ENCODE measurements around the gene MID1.

MID1 gene

GRCh38 chrX:10518073-10518472 lies 102.3 kb downstream of the MID1 start:
- Histone ChIP-seq H2BK12ac (ENCODE audit: low read length in 2 of 2) (no peak overlapping the region), H3K27me3 (ENCODE audit: control insufficient read depth in 1 of 2, insufficient read depth in 1 of 2, low read length in 2 of 2) (no peaks in the 10 kb centered on the region), H3K27ac (ENCODE audit: low read length, poor library complexity, severe bottlenecking) (peak overlapping the region; percentile 59), H3K9ac (ENCODE audit: low read length) (no peak overlapping the region), H3K4me3 (ENCODE audit: insufficient read depth in 1 of 2, low read depth in 1 of 2, low read length in 2 of 2) (no peak overlapping the region), H3K23ac (ENCODE audit: low read length in 2 of 2) (no peak overlapping the region), H3K9me3 (ENCODE audit: control insufficient read depth, low read length) (no peaks in the 10 kb centered on the region), H2AK5ac (ENCODE audit: low read length, severe bottlenecking) (no peak overlapping the region), H3K4me2 (ENCODE audit: low read length, poor library complexity, severe bottlenecking) (no peak overlapping the region), H3K18ac (ENCODE audit: low read depth in 1 of 2, low read length in 2 of 2) (no peak overlapping the region), H3K4ac (ENCODE audit: low read depth in 1 of 2, low read length in 2 of 2) (no peak overlapping the region), H2BK120ac (ENCODE audit: low read depth, low read length) (no peak overlapping the region), H3K4me1 (ENCODE audit: control insufficient read depth, insufficient read depth, low read depth, low read length) (no peaks in the 10 kb centered on the region), H2AFZ (ENCODE audit: low read depth, low read length) (no peak overlapping the region), H2BK15ac (ENCODE audit: low read depth, poor library complexity, severe bottlenecking) (no peak overlapping the region), H3K14ac (ENCODE audit: low read length in 2 of 2) (no peak overlapping the region), H2BK5ac (ENCODE audit: low read depth, low read length, poor library complexity, severe bottlenecking) (no peak overlapping the region), H4K8ac (ENCODE audit: low read length) (no peak overlapping the region), H3K36me3 (ENCODE audit: control insufficient read depth in 1 of 2, insufficient read depth in 2 of 2, low read depth in 1 of 2, low read length in 2 of 2) (no peaks in the 10 kb centered on the region), H4K91ac (ENCODE audit: low read length) (no peak overlapping the region), H3K79me1 (replicated peaks; ENCODE audit: low read length, poor library complexity, severe bottlenecking) (no peaks in the 10 kb centered on the region)
- no peak for DNase-seq
- 89% methylated on average over 1 of the region's 2 CpGs for WGBS

- no peak overlapping the region for H3K4me3 ChIP-seq (ENCODE audit: insufficient read depth in 1 of 2, low read depth in 1 of 2, low read length in 2 of 2)
- no peaks in the 10 kb centered on the region for H3K36me3 ChIP-seq (ENCODE audit: control insufficient read depth in 1 of 2, insufficient read depth in 2 of 2, low read depth in 1 of 2, low read length in 2 of 2)
- H2BK15ac ChIP-seq (ENCODE audit: low read depth, poor library complexity, severe bottlenecking): no peak overlapping the region
- no peaks in the 10 kb centered on the region for H3K9me3 ChIP-seq (ENCODE audit: control insufficient read depth, low read length)
- H3K4me2 ChIP-seq (ENCODE audit: low read length, poor library complexity, severe bottlenecking): no peak overlapping the region
- 92% methylated on average over 3 of the region's 5 CpGs for WGBS
- H2AK5ac ChIP-seq (ENCODE audit: low read length, severe bottlenecking): no peak overlapping the region
- H2BK120ac ChIP-seq (ENCODE audit: low read depth, low read length): no peak overlapping the region
- no peak overlapping the region for H3K14ac ChIP-seq (ENCODE audit: low read length in 2 of 2)
- H4K91ac ChIP-seq (ENCODE audit: low read length): no peak overlapping the region
- no peak overlapping the region for H3K23ac ChIP-seq (ENCODE audit: low read length in 2 of 2)
- no peak overlapping the region for H2BK12ac ChIP-seq (ENCODE audit: low read length in 2 of 2)
- no peak overlapping the region for H4K8ac ChIP-seq (ENCODE audit: low read length)
- H3K27ac ChIP-seq (ENCODE audit: low read length, poor library complexity, severe bottlenecking): no peak overlapping the region
- no peak overlapping the region for H3K18ac ChIP-seq (ENCODE audit: low read depth in 1 of 2, low read length in 2 of 2)
- H3K4ac ChIP-seq (ENCODE audit: low read depth in 1 of 2, low read length in 2 of 2): no peak overlapping the region
- H3K9ac ChIP-seq (ENCODE audit: low read length): no peak overlapping the region
- DNase-seq: no peak
- no peaks in the 10 kb centered on the region for H3K4me1 ChIP-seq (ENCODE audit: control insufficient read depth, insufficient read depth, low read depth, low read length)
- H3K27me3 ChIP-seq (ENCODE audit: control insufficient read depth in 1 of 2, insufficient read depth in 1 of 2, low read length in 2 of 2): no peaks in the 10 kb centered on the region
- no peaks in the 10 kb centered on the region for H3K79me1 ChIP-seq (replicated peaks; ENCODE audit: low read length, poor library complexity, severe bottlenecking)
- H2AFZ ChIP-seq (ENCODE audit: low read depth, low read length): no peak overlapping the region
- H2BK5ac ChIP-seq (ENCODE audit: low read depth, low read length, poor library complexity, severe bottlenecking): no peak overlapping the region
Measured at GRCh38 chrX:10516781-10517322, 103.5 kb downstream of the MID1 start.

- Histone ChIP-seq H2BK12ac (ENCODE audit: low read length in 2 of 2) (no peak overlapping the region), H3K4me3 (ENCODE audit: insufficient read depth in 1 of 2, low read depth in 1 of 2, low read length in 2 of 2) (no peak overlapping the region), H3K27me3 (ENCODE audit: control insufficient read depth in 1 of 2, insufficient read depth in 1 of 2, low read length in 2 of 2) (no peaks in the 10 kb centered on the region), H2AFZ (ENCODE audit: low read depth, low read length) (no peak overlapping the region), H3K9me3 (ENCODE audit: control insufficient read depth, low read length) (no peaks in the 10 kb centered on the region), H3K9ac (ENCODE audit: low read length) (no peak overlapping the region), H3K4me1 (ENCODE audit: control insufficient read depth, insufficient read depth, low read depth, low read length) (no peaks in the 10 kb centered on the region), H3K4me2 (ENCODE audit: low read length, poor library complexity, severe bottlenecking) (no peak overlapping the region), H4K91ac (ENCODE audit: low read length) (no peak overlapping the region), H2BK15ac (ENCODE audit: low read depth, poor library complexity, severe bottlenecking) (no peak overlapping the region), H3K4ac (ENCODE audit: low read depth in 1 of 2, low read length in 2 of 2) (no peak overlapping the region), H3K27ac (ENCODE audit: low read length, poor library complexity, severe bottlenecking) (no peak overlapping the region), H3K36me3 (ENCODE audit: control insufficient read depth in 1 of 2, insufficient read depth in 2 of 2, low read depth in 1 of 2, low read length in 2 of 2) (no peaks in the 10 kb centered on the region), H2BK120ac (ENCODE audit: low read depth, low read length) (no peak overlapping the region), H3K23ac (ENCODE audit: low read length in 2 of 2) (no peak overlapping the region), H3K79me1 (replicated peaks; ENCODE audit: low read length, poor library complexity, severe bottlenecking) (no peaks in the 10 kb centered on the region), H2BK5ac (ENCODE audit: low read depth, low read length, poor library complexity, severe bottlenecking) (no peak overlapping the region), H3K14ac (ENCODE audit: low read length in 2 of 2) (no peak overlapping the region), H3K18ac (ENCODE audit: low read depth in 1 of 2, low read length in 2 of 2) (no peak overlapping the region), H4K8ac (ENCODE audit: low read length) (no peak overlapping the region), H2AK5ac (ENCODE audit: low read length, severe bottlenecking) (no peak overlapping the region)
- WGBS: 93% methylated on average over 5 of the region's 6 CpGs
- no peak for DNase-seq
Measured at GRCh38 chrX:10514891-10515290, 105.5 kb downstream of the MID1 start.

GRCh38 chrX:10513974-10514373 lies 106.4 kb downstream of the MID1 start:
- Histone ChIP-seq H3K4me3 (ENCODE audit: insufficient read depth in 1 of 2, low read depth in 1 of 2, low read length in 2 of 2) (no peak overlapping the region), H2BK120ac (ENCODE audit: low read depth, low read length) (no peak overlapping the region), H3K4me1 (ENCODE audit: control insufficient read depth, insufficient read depth, low read depth, low read length) (no peaks in the 10 kb centered on the region), H3K9ac (ENCODE audit: low read length) (no peak overlapping the region), H3K14ac (ENCODE audit: low read length in 2 of 2) (no peak overlapping the region), H3K18ac (ENCODE audit: low read depth in 1 of 2, low read length in 2 of 2) (no peak overlapping the region), H2BK15ac (ENCODE audit: low read depth, poor library complexity, severe bottlenecking) (no peak overlapping the region), H2BK12ac (ENCODE audit: low read length in 2 of 2) (no peak overlapping the region), H3K4me2 (ENCODE audit: low read length, poor library complexity, severe bottlenecking) (no peak overlapping the region), H3K4ac (ENCODE audit: low read depth in 1 of 2, low read length in 2 of 2) (no peak overlapping the region), H3K27ac (ENCODE audit: low read length, poor library complexity, severe bottlenecking) (no peak overlapping the region), H2BK5ac (ENCODE audit: low read depth, low read length, poor library complexity, severe bottlenecking) (no peak overlapping the region), H2AK5ac (ENCODE audit: low read length, severe bottlenecking) (no peak overlapping the region), H3K36me3 (ENCODE audit: control insufficient read depth in 1 of 2, insufficient read depth in 2 of 2, low read depth in 1 of 2, low read length in 2 of 2) (no peaks in the 10 kb centered on the region), H4K8ac (ENCODE audit: low read length) (no peak overlapping the region), H3K27me3 (ENCODE audit: control insufficient read depth in 1 of 2, insufficient read depth in 1 of 2, low read length in 2 of 2) (no peaks in the 10 kb centered on the region), H3K9me3 (ENCODE audit: control insufficient read depth, low read length) (no peaks in the 10 kb centered on the region), H4K91ac (ENCODE audit: low read length) (no peak overlapping the region), H3K79me1 (replicated peaks; ENCODE audit: low read length, poor library complexity, severe bottlenecking) (peaks cover 2% of the 10 kb centered on the region), H2AFZ (ENCODE audit: low read depth, low read length) (no peak overlapping the region), H3K23ac (ENCODE audit: low read length in 2 of 2) (no peak overlapping the region)
- DNase-seq: no peak
- no CpG with 5 or more reads among the region's 2 CpGs for WGBS

Measured in mesenchymal stem cell (in vitro differentiated cells and primary cell).